PC-3 (cell line): Measurements from ENCODE around the gene DHDH. TPM values are rescaled to one million over a fixed set of nuclear protein-coding genes. Genes with fewer than 3 reads are reported as not detected.

Source experiments
- ATAC-seq: fragments of 200-7000 bp; cut with Tn5 transposase; 2 replicates; pipeline ENCODE4 v1.9.1; 2020; ENCODE audit warnings: mild to moderate bottlenecking, moderate library complexity
- Bru-seq: library from RNA; stranded (reverse); fragments of 400-500 nt; gene quantifications from one replicate; lab custom pipeline; 2021; lab: Mats Ljungman, UMichigan
- BruChase-seq, 2 experiments: library from RNA; stranded (reverse); fragments of 400-500 nt; gene quantifications; one replicate each; lab custom pipeline; 2021; lab: Mats Ljungman, UMichigan
- BruUV-seq: library from RNA; stranded (reverse); fragments of 400-500 nt; replicated peaks from 2 replicates; lab custom pipeline; 2021; lab: Mats Ljungman, UMichigan
- CTCF ChIA-PET: fragments of 300-600 bp; sonication (Branson Sonifier 250); formaldehyde crosslinking; loops from one replicate; lab custom pipeline; 2022; ENCODE audit warnings: antibody characterized with exemption; lab: Charles Lee
- POLR2A ChIA-PET: fragments of 300-600 bp; sonication (Branson Sonifier 250); formaldehyde crosslinking; loops from one replicate; lab custom pipeline; 2022; ENCODE audit warnings: antibody characterized with exemption; ENCODE audit not compliant: unreplicated experiment; lab: Charles Lee
- DNase-seq: peaks from one replicate; pipeline ENCODE4 v3.0.0-alpha.2; 2015
- H2AFZ ChIP-seq: fragments of 300-600 bp; sonication (generic); 2 replicates; pipeline ENCODE4 v1.6.0; 2016; ENCODE audit warnings: antibody characterized with exemption, low read length
- H3F3A ChIP-seq: fragments of 300-600 bp; sonication (generic); one replicate; pipeline ENCODE4 v1.6.0; 2017; ENCODE audit warnings: antibody characterized with exemption, low read length, control low read depth, mild to moderate bottlenecking; ENCODE audit not compliant: unreplicated experiment
- H3K27ac ChIP-seq: fragments of 300-600 bp; sonication (generic); 2 replicates; pipeline ENCODE4 v1.5.1; 2016; ENCODE audit warnings: mild to moderate bottlenecking, low read length
- H3K27me3 ChIP-seq: fragments of 300-600 bp; sonication (generic); 2 replicates; pipeline ENCODE4 v1.6.1; 2016; ENCODE audit warnings: low read length, mixed read lengths
- H3K36me3 ChIP-seq: fragments of 300-600 bp; sonication (generic); 2 replicates; pipeline ENCODE4 v1.6.1; 2016; ENCODE audit warnings: low read depth, mixed run types, low read length, mixed read lengths
- H3K4me1 ChIP-seq: fragments of 300-600 bp; sonication (generic); 2 replicates; pipeline ENCODE4 v1.5.1; 2016; ENCODE audit warnings: low read length; ENCODE audit not compliant: insufficient read depth
- H3K4me2 ChIP-seq: fragments of 300-600 bp; sonication (generic); 2 replicates; pipeline ENCODE4 v1.6.0; 2016; ENCODE audit warnings: low read length
- H3K4me3 ChIP-seq: fragments of 300-600 bp; sonication (generic); 2 replicates; pipeline ENCODE4 v1.5.1; 2016; ENCODE audit warnings: mild to moderate bottlenecking, low read length, mixed read lengths
- H3K79me2 ChIP-seq: fragments of 300-600 bp; sonication (generic); 2 replicates; pipeline ENCODE4 v1.6.1; 2017; ENCODE audit warnings: low read length, mixed read lengths
- H3K9ac ChIP-seq: fragments of 300-600 bp; sonication (generic); 2 replicates; pipeline ENCODE4 v1.6.0; 2016; ENCODE audit warnings: mild to moderate bottlenecking, low read length
- H3K9me2 ChIP-seq: fragments of 300-600 bp; sonication (generic); replicated peaks from 2 replicates; pipeline ENCODE4 v1.6.1; 2016; ENCODE audit warnings: mixed run types, low read length, mixed read lengths
- H3K9me3 ChIP-seq: fragments of 300-600 bp; sonication (generic); 2 replicates; pipeline ENCODE4 v1.6.1; 2016; ENCODE audit warnings: low read length, mixed read lengths
- H4K20me1 ChIP-seq: fragments of 300-600 bp; sonication (generic); 2 replicates; pipeline ENCODE4 v1.6.1; 2016; ENCODE audit warnings: low read length, mixed read lengths
- CTCF ChIP-seq: fragments of 300-600 bp; sonication (generic); conservative IDR thresholded peaks from 2 replicates; pipeline ENCODE4 v1.5.1; 2017; ENCODE audit warnings: antibody characterized with exemption, low read depth, mild to moderate bottlenecking, low read length
- EZH2 ChIP-seq: fragments of 300-600 bp; sonication (generic); IDR thresholded peaks from one replicate; pipeline ENCODE4 v1.6.1; 2017; ENCODE audit warnings: antibody characterized with exemption, mild to moderate bottlenecking, low read length; ENCODE audit not compliant: unreplicated experiment
- EZH2phosphoT487 ChIP-seq: fragments of 300-600 bp; sonication (generic); IDR thresholded peaks from 2 replicates; pipeline ENCODE4 v1.6.1; 2018; ENCODE audit warnings: mild to moderate bottlenecking, antibody characterized with exemption, low read length, borderline replicate concordance
- intact Hi-C: fragments of 100-400 bp; cut with micrococcal nuclease; formaldehyde crosslinking; loops from 2 replicates; pipeline ENCODE4 v1.9.0; 2023
- long read RNA-seq: library from polyadenylated mRNA; unstranded; transcript quantifications from one replicate; pipeline ENCODE4 v2.0.0, GENCODE V29; 2021; ENCODE audit not compliant: unreplicated experiment
- total RNA-seq: library from RNA; depleted of rRNA; stranded (reverse); fragments of >200 nt; gene quantifications from 2 replicates; pipeline ENCODE4 v1.2.3, GENCODE V29; 2014; rRNA removed

Gene DHDH
- 1.6 and 1.8 TPM in 2 replicates for total RNA-seq
- percentile 34 among the genes with signal in this experiment for Bru-seq, nascent RNA
- BruChase-seq, experiment 1, labeled RNA remaining after a 6-hour chase = percentile 48 among the genes with signal in this experiment
- percentile 44 among the genes with signal in this experiment for BruChase-seq, experiment 2, labeled RNA remaining after a 2-hour chase
- long read RNA-seq, partial matches to known transcripts = 0 of 5 reads
- long read RNA-seq, other reads (novel, unspliced or antisense) = 1 of 5 reads

DNA sequence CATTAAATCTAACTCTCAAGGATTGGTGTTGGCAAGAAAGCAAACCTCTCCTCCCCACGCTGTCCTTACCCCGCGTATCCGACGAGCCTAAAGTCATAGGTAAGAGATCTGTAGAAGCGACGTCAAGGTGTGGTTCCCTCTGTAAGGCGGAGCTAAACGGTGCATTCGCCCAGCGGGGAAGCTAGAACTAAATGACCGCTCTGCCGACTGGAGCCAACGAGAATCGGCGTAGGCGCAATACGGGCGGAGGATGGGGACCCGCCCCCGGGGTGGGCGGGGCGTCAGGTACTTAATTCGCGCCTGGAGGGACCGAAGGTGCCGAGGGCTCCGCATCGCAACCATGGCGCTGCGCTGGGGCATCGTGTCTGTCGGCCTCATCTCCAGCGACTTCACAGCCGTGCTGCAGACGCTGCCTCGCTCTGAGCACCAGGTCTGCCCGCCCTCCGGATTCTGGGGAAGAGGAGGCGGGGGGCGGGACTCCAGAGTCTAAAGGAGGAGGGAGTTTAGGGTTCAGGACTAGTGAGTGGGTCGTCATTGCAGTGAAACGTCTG is at the start of gene DHDH:
Gene DHDH (plus strand): TSS at position 318 of the 551 bp plus-strand sequence. CDS start 23 bp downstream, at position 341.
- intact Hi-C loops = no loop called here
- Histone ChIP-seq H3K9me2 (no peaks in the 10 kb centered on the region), H3K4me2 (peak within 1 kb of the TSS; percentile 95), H3K27ac (peak within 1 kb of the TSS; percentile 42), H3K4me3 (peak within 1 kb of the TSS; percentile 70), H3K9ac (peak within 1 kb of the TSS; percentile 58), H2AFZ (peak within 1 kb of the TSS; percentile 74), H3K9me3 (no peaks in the 10 kb centered on the region), H3K36me3 (no peaks in the 10 kb centered on the region), H3K79me2 (no peaks in the 10 kb centered on the region), H3K4me1 (peaks cover 6% of the 10 kb centered on the region), H4K20me1 (no peaks in the 10 kb centered on the region), H3K27me3 (no peaks in the 10 kb centered on the region), H3F3A (no peaks in the 10 kb centered on the region)
- CTCF ChIA-PET = interaction anchor here (0.6 kb wide), 1 partner anchor 1495 kb away, joined by 3 read pairs; no protein-coding TSS in a partner anchor
- ATAC-seq (peak; percentile 98), DNase-seq (peak; percentile 93)
- POLR2A ChIA-PET = interaction anchor here (0.5 to 1.0 kb wide), 4 partner anchors 8 to 141 kb away, joined by 3 to 7 read pairs (median 4); partner anchors contain the start of gene RUVBL2
- no peak for TF ChIP-seq CTCF
- no peak for TF ChIP-seq EZH2
- no peak for TF ChIP-seq EZH2phosphoT487
- BruUV-seq = no TSS peak

- H3K27ac ChIP-seq = no peak overlapping the region
- TF ChIP-seq EZH2 = no peak
- no peak for TF ChIP-seq EZH2phosphoT487
- TF ChIP-seq CTCF = no peak
- ATAC-seq (no peak), DNase-seq (no peak)
- H3K79me2 ChIP-seq = no peaks in the 10 kb centered on the region
- no TSS peak for BruUV-seq
- H3K4me3 ChIP-seq = no peak overlapping the region
- no peaks in the 10 kb centered on the region for H3K4me1 ChIP-seq
- intact Hi-C loops = no loop called here
- H3K9me3 ChIP-seq = no peaks in the 10 kb centered on the region
- H2AFZ ChIP-seq = no peak overlapping the region
- H3K4me2 ChIP-seq = no peak overlapping the region
- H3F3A ChIP-seq = no peaks in the 10 kb centered on the region
- H3K9me2 ChIP-seq = no peaks in the 10 kb centered on the region
- H3K27me3 ChIP-seq = no peaks in the 10 kb centered on the region
- no peak overlapping the region for H3K9ac ChIP-seq
- H4K20me1 ChIP-seq = no peaks in the 10 kb centered on the region
- CTCF ChIA-PET = no interaction called here
- POLR2A ChIA-PET = no interaction called here
- no peaks in the 10 kb centered on the region for H3K36me3 ChIP-seq
Observed at GRCh38 chr19:48883726-48884125, 49.8 kb upstream of the DHDH start.
